ENCODE data around the gene MAP4K3.
"Not testable (repeated sequence)": the region's sequence is repeated elsewhere in the genome, so short reads cannot be mapped to it uniquely, and the experiment has no call there.

MAP4K3 gene

DNA sequence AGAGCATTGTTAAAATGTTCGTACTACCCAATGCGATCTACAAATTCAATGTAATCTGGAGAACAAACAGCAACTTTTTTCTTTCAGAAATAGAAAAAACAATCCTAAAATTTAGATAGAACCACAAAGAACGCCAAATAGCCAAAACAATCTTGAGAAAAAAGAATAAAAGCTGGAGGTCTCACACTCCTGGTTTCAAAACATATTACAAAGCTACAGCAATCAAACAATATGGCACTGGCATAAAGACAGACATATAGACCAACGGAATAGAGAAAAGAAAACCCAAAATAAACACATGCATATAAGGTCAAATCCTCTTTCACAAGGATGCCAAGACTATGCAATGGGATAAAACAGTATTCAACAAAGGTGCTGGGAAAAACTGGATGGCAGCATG is 74.5 kb downstream of the MAP4K3 start:
- no peak for DNase-seq

DNA sequence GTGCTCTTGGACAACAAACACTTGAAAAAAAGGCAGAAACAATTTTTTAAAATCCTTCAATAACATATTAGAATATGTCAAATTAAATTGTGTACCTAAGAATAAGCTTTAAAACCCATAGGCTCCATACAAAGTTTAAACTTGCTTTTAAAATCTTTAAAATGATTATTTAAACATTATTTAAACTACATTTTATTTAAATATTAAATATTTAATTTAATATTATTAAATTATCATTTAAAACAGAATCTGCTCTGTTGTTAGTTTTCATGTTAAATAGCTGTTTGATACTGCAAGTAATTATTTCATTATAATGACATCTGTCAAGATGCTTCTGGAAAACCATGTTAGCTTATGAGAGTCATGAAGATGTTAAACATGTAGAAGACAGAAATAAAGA is 75.6 kb downstream of the MAP4K3 start:
- no peak for DNase-seq

DNA sequence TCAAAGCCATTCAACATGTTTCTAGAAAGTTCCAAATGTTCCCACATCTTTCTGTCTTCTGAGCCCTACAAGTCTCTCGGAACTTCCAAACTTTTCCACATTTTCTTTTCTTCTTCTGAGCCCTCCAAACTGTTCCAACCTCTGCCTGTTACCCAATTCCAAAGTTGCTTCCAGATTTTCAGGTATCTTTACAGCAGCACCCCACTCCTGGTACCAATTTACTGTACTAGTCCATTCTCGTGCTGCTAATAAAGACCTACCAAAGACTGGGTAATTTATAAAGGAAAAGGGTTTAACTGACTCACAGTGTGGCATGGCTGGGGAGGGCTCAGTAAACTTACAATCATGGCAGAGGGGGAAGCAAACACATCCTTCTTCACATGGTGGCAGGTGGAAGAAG is 76.7 kb downstream of the MAP4K3 start:
- DNase-seq: not testable (repeated sequence)

DNA sequence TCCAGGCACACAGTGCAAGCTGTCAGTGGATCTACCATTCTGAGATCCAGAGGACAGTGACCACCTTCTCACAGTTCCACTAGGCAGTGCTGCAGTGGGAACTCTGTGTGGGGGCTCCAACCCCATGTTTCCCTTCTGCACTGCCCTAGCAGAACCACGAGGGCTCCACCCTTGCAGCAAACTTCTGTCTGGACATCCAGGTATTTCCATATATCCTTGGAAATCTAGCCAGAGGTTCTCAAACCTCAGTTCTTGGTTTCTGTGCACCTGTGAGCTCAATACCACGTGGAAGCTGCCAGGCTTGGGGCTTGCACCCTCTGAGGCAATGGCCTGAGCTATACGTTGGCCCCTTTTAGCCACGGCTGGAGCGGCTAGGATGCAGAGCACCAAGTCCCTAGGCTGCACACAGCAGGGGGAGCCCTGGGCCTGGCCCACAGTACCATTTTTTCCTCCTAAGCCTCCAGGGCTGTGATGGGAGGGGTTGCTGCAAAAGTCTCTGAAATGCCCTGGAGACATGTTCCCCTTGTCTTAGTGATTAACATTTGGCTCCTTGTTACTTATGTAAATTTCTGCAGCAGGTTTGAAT is 77.5 kb downstream of the MAP4K3 start:
- DNase-seq: no peak

DNA sequence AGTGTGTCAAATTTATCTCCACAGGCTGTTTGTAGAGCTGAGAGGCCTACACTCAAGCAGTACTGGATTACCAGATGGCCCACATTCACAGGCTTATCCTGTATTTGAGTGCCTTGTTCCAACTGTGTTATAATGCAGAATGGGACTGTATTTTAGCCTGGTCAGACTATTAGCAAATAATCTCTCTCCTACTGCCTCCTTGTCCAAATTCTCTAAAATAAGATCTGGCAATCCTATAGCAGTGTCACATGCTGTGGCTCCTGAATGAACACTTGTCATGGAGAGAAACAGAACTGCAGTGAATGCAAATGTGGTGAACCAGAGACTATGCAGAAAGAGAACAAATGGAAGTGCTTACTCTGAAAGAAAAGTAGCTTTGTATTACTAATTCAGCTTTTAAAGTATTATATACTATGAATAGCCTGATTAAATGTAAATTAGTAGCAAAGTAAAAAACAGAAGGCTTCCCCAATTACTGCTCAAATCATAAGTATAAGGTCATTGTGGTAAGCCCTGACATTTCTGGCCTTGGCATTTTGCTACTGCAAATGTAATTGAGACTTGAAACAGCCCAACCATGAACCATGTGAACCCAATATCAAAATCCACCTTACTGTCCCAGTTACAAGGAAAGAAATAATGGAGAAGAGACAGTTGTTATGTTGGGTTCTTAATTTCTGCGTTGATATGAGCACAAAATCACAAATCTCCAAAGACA is 80.0 kb downstream of the MAP4K3 start:
- no peak for DNase-seq

DNA sequence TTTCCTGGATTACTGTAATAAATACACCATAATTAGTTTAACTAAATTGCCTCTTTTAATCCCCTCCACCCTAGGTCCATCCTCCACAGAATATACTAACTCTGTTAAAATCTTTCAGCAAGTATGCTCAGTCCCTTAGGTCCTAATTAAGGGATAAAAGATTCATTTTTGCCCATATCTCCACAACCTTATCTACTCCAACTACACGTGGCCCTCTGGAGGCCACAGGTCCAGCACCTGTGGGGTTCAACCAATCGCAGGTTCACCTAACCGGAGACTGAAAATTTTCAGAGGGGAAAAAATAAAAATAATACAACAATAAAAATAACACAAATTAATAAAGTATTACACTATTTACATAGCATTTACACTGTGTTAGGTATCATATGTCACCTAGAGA is 86.4 kb downstream of the MAP4K3 start:
- no peak for DNase-seq

DNA sequence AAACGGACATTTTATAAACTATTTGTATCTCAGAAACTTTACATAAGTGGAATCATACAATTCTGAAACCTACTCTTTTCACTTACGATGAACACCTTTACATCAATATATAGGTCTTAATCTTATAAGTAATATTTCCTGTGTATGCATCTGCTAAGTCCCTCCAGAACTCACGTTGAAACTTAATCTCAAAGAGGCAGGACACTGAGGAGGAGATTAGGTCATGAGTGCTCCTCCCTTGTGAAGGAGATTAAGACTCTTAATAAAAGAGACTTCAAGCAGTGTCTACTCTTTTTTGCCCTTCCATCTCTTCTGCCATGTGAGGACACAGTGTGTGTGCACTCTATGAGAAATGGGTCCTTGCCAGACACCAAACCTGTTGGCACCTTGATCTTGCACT is 98.6 kb downstream of the MAP4K3 start:
- no peak for DNase-seq

DNA sequence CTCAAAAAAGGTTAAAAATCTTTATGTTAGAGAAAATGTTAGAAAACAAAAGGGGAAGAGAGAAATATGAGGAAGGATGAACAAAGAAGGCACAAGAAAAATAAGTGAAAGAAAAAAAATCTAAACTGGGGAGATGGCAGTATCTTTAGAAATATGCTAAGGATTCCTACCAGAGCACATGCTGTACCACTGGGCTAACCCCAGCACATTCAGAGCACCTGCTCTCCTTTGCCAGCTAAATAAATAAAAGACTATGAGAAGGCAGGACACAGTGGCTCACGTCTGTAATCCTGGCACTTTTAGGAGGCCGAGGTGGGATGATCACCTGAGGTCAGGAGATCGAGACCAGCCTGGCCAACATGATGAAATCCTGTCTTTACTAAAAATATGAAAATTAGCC is 101.2 kb downstream of the MAP4K3 start:
- no peak for DNase-seq

DNA sequence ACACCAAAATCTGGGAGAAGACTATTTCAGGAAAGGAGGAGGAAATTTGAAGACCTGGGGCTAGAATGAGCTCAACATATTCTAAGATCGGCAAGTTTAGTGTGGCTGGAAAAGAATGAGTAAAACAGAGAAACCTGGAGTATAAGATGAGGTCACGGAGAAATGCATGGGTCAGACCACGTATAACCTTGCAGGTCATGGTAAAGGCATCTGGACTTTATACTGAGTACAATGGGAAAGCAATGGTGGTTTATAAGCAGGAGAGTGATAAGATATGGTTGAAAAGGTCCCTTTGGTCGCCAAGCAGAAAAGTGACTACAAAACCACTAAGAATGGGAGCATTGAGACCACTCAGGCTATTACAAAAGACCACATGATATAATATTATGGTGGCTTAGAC is 102.1 kb downstream of the MAP4K3 start:
- no peak for DNase-seq

DNA sequence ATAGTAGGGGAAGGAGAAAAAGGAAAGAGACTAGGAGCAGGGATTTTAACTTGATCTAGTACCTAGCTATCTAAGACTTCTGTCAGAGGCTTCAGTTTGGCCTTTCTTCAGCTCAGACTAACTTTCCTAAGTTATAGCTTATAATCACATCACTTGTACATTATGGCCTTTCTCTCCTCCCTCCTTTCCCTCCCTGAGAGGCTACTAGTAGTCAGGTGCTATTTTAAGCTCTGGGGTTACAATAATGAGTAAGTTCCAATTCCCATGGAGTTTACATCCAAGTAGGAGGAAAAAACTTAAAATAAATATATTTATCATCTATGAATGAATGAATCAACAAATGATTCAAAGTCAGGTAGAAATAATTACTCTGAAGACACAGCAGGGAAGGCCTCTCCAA is 102.6 kb downstream of the MAP4K3 start:
- no peak for DNase-seq

DNA sequence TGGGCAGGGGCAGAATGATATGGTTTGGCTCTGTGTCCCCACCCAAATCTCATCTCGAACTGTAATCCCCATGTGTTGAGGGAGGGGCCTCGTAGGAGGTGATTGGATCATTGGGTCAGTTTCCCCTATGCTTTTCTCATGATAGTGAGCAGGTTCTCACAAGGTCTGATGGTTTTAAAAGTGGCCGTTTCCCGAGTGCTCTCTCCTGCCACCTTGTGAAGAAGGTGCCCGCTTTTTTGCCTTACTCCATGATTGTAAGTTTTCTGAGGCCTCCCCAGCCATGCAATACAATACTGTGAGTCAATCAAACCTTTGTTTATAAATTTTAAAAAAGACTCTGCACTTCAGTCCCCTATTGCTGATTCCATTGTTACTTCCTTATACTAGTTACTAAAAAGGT is 110.4 kb downstream of the MAP4K3 start:
- no peak for DNase-seq

DNA sequence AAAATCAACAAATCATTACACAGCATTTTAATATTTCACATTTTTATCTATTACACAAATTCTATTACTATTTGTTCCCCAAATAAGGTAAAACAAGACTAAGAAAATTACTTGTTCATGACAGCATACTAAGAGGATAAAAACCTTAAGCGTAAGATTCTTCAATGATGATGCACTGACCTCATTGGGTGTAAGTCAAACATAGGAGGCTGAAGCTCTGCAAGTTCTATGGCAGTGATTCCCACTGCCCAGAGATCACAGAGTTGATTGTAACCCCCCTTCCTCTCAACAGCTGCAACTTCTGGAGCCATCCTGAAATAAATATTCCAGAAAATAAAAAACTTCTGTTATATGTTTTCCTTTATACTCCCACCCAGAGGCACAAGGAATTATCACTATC is 111.1 kb downstream of the MAP4K3 start:
- DNase-seq: no peak

DNA sequence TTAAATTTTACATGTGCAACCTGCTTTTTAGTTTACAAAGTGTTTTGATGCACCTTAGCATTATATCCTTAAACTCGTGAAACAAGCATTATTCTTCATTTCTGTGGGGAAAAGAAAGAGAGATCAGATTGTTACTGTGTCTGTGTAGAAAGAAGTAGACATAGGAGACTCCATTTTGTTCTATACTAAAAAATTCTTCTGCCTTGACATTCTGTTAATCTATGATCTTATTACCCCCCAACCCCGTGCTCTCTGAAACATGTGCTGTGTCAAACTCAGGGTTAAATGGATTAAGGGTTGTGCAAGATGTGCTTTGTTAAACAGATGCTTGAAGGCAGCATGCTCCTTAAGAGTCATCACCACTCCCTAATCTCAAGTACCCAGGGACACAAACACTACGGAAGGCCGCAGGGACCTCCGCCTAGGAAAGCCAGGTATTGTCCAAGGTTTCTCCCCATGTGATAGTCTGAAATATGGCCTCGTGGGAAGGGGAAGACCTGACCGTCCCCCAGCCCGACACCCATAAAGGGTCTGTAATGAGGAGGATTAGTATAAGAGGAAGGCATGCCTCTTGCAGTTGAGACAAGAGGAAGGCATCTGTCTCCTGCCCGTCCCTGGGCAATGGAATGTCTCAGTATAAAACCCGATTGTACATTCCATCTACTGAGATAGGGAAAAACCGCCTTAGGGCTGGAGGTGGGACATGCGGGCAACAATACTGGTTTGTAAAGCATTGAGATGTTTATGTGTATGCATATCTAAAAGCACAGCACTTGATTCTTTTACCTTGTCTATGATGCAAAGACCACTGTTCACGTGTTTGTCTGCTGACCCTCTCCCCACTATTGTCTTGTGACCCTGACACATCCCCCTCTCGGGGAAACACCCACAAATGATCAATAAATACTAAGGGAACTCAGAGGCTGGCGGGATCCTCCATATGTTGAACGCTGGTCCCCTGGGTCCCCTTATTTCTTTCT is 115.7 kb downstream of the MAP4K3 start:
- not testable (repeated sequence) for DNase-seq

DNA sequence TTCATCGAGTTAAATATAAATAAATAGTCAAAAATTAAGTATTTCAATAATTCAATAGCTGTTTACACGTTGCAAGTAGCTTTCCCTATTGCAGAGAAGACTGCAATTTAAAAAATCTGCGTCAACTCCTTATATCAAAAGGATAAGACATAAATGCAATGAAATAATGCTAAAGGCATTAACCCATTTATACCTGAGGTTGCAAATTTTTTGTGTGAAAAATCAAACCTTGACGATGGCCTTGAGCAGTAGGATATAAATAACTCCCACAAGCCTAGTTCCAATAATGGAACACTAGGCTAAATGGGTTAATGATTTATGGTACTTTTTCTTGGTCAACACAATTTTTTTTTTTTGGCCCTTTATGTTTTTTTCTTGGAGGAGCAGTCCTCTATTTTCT is 116.9 kb downstream of the MAP4K3 start:
- DNase-seq: no peak

DNA sequence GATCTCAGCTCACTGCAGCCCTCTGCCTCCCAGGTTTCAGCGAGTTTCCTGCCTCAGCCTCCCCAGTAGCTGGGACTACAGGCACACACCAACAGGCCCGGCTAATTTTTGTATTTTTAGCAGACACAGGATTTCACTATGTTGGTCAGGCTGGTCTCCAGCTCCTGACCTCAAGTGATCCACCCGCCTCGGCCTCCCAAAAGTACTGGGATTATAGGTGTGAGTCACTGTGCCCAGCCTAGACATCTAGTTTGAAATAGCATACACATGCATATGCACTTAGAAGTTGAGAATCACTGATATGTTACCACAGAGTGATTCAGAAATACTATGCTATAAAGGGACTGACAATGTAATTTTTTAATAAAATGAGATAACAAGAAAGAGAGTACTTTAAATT is 123.5 kb downstream of the MAP4K3 start:
- no peak for DNase-seq

DNA sequence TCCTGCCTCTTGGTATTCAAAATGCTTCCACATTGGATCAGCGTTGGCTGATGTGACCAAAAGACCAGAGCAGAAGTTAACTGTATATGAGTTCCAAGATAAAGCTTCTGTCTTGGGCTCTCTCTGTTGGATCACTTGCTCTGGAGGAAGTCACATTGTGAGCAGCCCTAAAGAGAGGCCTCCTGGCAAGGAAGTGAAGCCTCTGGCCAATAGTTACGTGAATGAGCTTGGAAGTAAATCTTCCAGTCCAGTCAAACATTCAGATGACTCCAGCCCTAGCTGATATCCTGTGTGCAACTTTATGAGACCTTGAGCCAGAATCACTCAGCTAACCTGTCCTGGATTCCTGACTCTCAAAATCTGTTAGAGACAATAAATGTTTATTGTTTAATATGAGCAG is 125.6 kb downstream of the MAP4K3 start:
- DNase-seq: no peak

DNA sequence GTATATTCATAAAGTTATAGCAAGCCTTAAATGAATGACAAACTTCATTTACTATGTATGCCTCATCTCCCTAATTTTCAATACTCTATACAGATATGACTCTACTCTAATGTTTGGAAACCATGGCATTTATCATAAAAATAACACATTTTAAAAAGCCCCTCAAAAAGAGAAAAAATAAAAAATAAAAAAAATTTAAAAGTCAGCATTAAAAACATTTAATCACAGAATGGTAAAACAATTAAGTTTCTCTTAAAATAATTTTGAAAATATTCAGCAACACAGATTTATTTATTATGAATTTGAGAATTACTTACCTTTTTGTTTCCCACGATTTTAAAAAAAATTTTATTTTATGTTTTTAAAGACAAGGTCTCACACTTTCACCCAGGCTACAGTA is 128.3 kb downstream of the MAP4K3 start:
- DNase-seq: no peak

DNA sequence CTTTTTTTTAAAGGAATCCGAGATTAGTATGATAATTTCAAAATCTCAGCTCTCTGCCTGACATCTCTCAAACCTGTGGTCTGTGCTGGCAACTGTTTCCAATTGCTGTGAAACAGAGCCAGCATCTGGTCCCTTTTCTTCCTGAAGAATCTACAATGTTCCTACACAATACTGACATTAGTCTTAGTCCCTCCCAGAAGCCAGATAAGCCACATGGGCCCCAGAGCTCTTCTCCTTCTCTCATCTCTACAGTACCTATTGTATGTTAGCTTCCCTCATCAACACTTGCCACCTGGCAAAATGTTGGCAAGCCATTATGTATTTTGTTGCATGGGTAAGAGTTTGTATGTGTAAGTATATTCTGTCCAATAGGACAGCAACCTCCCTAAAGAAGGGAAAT is 130.5 kb downstream of the MAP4K3 start:
- DNase-seq: no peak

DNA sequence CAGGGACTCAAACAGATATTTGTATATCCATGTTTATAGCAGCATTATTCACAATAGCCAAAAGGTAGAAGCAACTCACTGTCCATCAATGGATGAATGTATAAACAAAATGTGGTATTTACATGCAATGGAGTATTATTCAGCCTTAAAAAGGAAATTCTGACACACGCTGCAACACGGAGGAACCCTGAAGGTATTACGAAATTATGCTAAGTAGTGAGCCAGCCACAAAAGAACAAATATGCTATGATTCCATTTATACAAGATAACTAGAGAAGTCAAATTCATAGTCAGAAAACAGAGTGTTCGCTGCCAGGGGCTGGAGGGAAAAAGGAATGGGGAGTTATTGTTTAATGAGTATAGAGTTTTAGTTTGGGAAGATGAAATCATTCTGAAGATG is 132.4 kb downstream of the MAP4K3 start:
- no peak for DNase-seq

DNA sequence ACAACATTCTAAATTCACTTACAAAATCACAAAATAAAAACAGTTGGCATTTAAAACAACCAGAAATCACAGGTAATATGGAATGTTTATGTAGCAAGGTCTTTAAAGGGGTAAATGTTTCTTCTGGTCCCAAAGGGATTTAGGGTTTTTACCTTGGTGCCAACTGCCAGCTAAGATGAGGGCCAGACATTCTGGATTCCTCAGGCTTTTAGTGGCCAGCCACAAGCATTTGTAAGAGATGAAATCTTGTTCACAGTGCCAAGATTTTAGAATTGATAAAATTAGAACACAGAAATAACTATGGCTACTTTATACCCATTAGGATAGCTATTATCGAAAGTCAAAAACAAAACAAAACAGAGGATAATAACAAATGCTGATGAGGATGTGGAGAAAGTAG is 132.9 kb downstream of the MAP4K3 start:
- no peak for DNase-seq

DNA sequence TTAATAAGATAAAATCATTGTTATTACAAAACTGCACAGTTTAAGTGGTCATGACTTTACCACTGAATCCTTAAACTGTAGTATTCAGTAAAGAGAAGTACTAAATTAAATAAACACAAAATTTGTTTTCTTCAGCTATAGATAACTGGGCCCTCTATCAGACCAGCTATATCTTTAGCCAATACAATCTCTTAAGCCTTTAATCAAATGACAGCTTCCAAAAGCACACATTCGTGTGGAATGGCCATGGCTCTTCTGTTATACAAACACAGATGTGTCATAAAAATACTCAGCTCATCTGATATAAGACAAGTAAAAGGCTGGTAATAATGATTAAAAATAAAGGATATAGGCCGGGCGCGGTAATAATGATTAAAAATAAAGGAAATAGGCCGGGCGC is 135.7 kb downstream of the MAP4K3 start:
- DNase-seq: no peak

DNA sequence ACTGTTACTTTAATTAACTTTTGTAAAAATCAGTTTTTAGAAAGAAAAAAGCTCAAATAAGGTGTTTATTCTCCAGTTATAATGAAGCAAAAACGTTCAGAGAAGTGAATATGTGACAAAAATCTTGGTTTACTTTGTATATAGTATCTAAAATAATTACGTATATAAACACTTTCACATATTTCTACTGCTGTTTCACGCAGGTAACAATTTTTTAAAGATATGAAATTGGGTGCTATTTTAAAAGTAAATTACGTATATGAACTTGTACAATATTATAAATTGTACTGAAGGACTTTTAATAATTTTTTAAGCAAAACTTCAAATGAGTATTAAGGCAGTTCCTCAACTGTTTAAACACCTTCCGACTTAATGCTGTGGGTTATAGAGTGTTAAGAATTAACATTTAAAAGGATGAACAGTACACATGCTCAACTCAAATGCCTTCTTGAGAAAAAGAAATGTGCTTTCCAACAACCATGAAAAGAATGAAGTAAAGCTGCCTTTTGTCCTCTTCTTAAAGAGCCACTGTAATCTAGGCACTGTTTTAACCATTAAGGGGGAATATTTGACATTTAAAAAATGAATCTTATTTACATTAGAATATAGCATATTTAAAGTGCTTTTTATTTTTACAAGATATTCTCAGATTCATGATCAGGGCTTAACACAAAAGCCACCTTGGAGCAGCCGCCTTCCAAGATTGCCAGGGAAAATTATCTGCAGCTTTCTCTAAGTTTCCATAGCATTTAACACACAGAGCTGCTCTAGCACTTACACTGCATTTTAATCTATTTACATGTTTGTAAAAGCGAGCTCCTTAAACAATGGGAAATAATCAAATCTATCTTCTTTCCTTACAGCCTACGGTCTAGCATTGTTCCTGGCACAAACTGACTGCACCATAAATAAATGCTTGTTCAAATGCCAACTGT is 136.8 kb downstream of the MAP4K3 start:
- DNase-seq: no peak

DNA sequence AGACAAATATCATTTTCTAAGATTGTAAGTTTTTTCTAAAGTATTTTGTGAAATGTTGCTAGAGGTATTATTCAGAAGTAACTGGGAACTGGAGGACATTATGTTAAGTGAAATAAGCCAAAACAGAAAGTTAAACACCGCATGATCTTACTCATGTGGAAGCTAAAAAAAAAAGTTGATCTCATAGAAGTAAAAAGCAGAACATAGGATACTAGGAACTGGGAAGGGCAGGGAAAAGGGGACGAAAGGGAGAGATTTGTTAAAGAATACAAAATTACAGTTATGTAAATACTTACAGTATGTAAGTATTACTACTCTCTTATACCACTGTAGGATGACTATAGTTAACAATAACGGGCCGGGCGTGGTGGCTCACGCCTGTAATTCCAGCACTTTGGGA is 146.7 kb downstream of the MAP4K3 start:
- no peak for DNase-seq

Measured in activated naive CD4-positive, alpha-beta T cell treated with anti-CD3 and anti-CD28 coated beads, Interleukin-2, amount 50 U/mL, for 16 hours (primary cell).